C1 segment of cervical spinal cord (tissue), 14 donors: Measurements from ENCODE around the gene UHRF1.
A peak's percentile ranks its signal among the peaks of the same experiment; 100 is the strongest.

Experiments used
- DNase-seq, 14 donors: peaks; one replicate each; lab custom pipeline; 2025; lab: John Stamatoyannopoulos, UW

UHRF1 gene

GRCh38 chr19:4987256-4987655 is 78.0 kb downstream of the UHRF1 start:
- no peak for DNase-seq

GRCh38 chr19:4987692-4988370 is 78.5 kb downstream of the UHRF1 start:
- no peak for DNase-seq

GRCh38 chr19:4988770-4989251 is 79.5 kb downstream of the UHRF1 start:
- peak in 6 of 14 donors; percentile 9 to 84 (median 34) for DNase-seq

- no peak for DNase-seq
These were observed 81.0 kb downstream of the UHRF1 start for GRCh38 chr19:4990306-4990705.

GRCh38 chr19:4991538-4991937 is 82.2 kb downstream of the UHRF1 start:
- no peak for DNase-seq

GRCh38 chr19:4991996-4992698 is 82.8 kb downstream of the UHRF1 start:
- DNase-seq, result no peak

GRCh38 chr19:4993683-4994082 is 84.4 kb downstream of the UHRF1 start:
- no peak for DNase-seq

- DNase-seq, result no peak
These were observed 87.4 kb downstream of the UHRF1 start for GRCh38 chr19:4996701-4997100.

GRCh38 chr19:4997297-4997696 is 88.0 kb downstream of the UHRF1 start:
- no peak for DNase-seq

- no peak for DNase-seq
These were observed 90.9 kb downstream of the UHRF1 start for GRCh38 chr19:5000120-5000611.

- no peak for DNase-seq
These were observed 92.3 kb downstream of the UHRF1 start for GRCh38 chr19:5001615-5002014.

GRCh38 chr19:5002143-5002542 is 92.8 kb downstream of the UHRF1 start:
- no peak for DNase-seq

- no peak for DNase-seq
These were observed 94.5 kb downstream of the UHRF1 start for GRCh38 chr19:5003781-5004180.

GRCh38 chr19:5005096-5005495 is 95.8 kb downstream of the UHRF1 start:
- DNase-seq, result no peak

GRCh38 chr19:5006201-5006600 is 96.9 kb downstream of the UHRF1 start:
- no peak for DNase-seq

GRCh38 chr19:5006821-5007220 is 97.5 kb downstream of the UHRF1 start:
- DNase-seq, result no peak
